HCT116 (cell line): Measurements from ENCODE around the gene INPP4A.

ENCODE experiments used
- EGR1 ChIP-seq: IDR thresholded peaks from 2 replicates; pipeline ENCODE4 v1.6.1; 2012; ENCODE audit warnings: low read depth
- EZH2 ChIP-seq: fragments of 200-600 bp; sonication (generic); IDR thresholded peaks from 2 replicates; pipeline ENCODE4 v1.6.1; 2017; ENCODE audit warnings: antibody characterized with exemption, mixed run types
- EZH2phosphoT487 ChIP-seq: fragments of 200-600 bp; IDR thresholded peaks from 2 replicates; pipeline ENCODE4 v1.6.1; 2018; ENCODE audit warnings: antibody characterized with exemption, borderline replicate concordance
- FOSL1 ChIP-seq: IDR thresholded peaks from 2 replicates; pipeline ENCODE4 v1.6.1; 2012; ENCODE audit warnings: low read depth
- ZFX ChIP-seq: fragments of 450-650 bp; IDR thresholded peaks from 2 replicates; pipeline ENCODE4 v1.6.1; 2017
- TF ChIP-seq, protein P1 (sequence below), 3 experiments: fragments of 200-600 bp in 1 of 3; sonication (generic) in 1 of 3; IDR thresholded peaks in 2 of 3; conservative IDR thresholded peaks in 1 of 3; 2 replicates each; pipeline ENCODE4 v1.5.1; 2012 to 2017; ENCODE audit warnings: low read depth in 2 of 3, low read length in 2 of 3, antibody characterized with exemption in 1 of 3, borderline replicate concordance in 1 of 3, control low read depth in 1 of 3, mild to moderate bottlenecking in 1 of 3, mixed read lengths in 1 of 3, mixed run types in 1 of 3, moderate library complexity in 1 of 3; ENCODE audit not compliant: insufficient read depth in 1 of 3
- TF ChIP-seq, protein P2 (sequence below): IDR thresholded peaks from 2 replicates; pipeline ENCODE4 v1.6.1; 2012
- TF ChIP-seq, protein P3 (sequence below): IDR thresholded peaks from 2 replicates; pipeline ENCODE4 v1.6.1; 2012

DNA sequence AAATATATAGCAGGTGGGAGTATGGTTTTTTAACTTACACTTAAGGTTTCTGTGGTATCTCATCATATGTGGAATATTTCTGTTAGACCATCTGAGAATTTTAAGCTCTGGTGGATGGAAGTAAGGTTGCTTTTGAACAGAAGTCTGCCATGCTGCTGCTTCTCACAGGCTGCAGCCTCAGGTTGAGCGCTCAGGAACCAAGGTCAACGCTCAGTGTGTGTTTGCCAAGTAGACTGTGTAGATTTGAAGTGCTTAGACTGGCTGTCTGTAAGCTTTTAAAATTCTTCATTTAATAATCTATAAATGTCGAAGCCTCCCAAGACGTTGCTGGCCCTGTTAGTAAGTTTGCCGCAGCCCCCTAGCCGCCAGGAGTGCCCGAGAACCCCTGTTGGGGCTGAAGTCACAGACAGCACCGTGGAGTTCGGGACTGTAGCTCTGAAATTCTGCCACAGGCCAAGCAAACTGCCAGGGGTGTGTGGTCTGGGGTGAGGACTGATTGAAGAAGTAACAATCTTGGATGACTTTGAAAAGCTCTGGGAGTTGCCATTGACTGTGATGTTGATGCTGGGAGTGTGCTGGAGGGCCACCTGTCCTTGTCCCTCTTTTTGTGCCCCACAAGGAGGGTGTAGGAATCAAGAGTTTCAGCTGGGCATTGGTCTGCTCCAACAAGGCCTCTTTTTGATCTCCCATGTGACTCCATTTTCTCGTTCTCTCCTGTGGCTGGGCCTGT is 26.9 kb downstream of the INPP4A start:
- TF ChIP-seq, protein P1, sequence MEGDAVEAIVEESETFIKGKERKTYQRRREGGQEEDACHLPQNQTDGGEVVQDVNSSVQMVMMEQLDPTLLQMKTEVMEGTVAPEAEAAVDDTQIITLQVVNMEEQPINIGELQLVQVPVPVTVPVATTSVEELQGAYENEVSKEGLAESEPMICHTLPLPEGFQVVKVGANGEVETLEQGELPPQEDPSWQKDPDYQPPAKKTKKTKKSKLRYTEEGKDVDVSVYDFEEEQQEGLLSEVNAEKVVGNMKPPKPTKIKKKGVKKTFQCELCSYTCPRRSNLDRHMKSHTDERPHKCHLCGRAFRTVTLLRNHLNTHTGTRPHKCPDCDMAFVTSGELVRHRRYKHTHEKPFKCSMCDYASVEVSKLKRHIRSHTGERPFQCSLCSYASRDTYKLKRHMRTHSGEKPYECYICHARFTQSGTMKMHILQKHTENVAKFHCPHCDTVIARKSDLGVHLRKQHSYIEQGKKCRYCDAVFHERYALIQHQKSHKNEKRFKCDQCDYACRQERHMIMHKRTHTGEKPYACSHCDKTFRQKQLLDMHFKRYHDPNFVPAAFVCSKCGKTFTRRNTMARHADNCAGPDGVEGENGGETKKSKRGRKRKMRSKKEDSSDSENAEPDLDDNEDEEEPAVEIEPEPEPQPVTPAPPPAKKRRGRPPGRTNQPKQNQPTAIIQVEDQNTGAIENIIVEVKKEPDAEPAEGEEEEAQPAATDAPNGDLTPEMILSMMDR (IDR thresholded peaks at IDR 0.05 in 2 of 3, conservative IDR thresholded peaks at IDR 0.05 in 1 of 3; ENCODE audit: borderline replicate concordance in 1 of 3, insufficient read depth in 1 of 3, low read depth in 2 of 3, low read length in 2 of 3) = no peak
- TF ChIP-seq, protein P2, sequence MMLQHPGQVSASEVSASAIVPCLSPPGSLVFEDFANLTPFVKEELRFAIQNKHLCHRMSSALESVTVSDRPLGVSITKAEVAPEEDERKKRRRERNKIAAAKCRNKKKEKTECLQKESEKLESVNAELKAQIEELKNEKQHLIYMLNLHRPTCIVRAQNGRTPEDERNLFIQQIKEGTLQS = no peak
- TF ChIP-seq, protein P3, sequence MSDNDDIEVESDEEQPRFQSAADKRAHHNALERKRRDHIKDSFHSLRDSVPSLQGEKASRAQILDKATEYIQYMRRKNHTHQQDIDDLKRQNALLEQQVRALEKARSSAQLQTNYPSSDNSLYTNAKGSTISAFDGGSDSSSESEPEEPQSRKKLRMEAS = no peak
- TF ChIP-seq EZH2phosphoT487 (no peak), EZH2 (no peak), ZFX (no peak), FOSL1 (no peak), EGR1 (no peak)
